ENCODE results near the gene MARF1.
"Not testable (repeated sequence)": the region's sequence is repeated elsewhere in the genome, so short reads cannot be mapped to it uniquely, and the experiment has no call there.

The MARF1 gene

GRCh38 chr16:15649727-15650018, 6.7 kb upstream of the MARF1 start:
- Mint-ChIP-seq H3K4me3 (peak overlapping the region; percentile 77 to 88 (median 85)), H3K9me3 (no peaks in the 10 kb centered on the region), H3K27me3 (ENCODE audit: low read depth) (no peaks in the 10 kb centered on the region), H3K4me1 (peaks cover 14% of the 10 kb centered on the region), H3K27ac (peak overlapping the region in 2 of 3 experiments; percentile 66 to 74), H3K36me3 (ENCODE audit: low read depth) (peaks cover 3% of the 10 kb centered on the region)
- TF ChIP-seq CTCF (IDR thresholded peaks at IDR 0.05; ENCODE audit: unreplicated experiment in 3 of 3) = no peak

GRCh38 chr16:15649311-15649710, 6.4 kb upstream of the MARF1 start:
- not testable (repeated sequence) for H3K9me3 Mint-ChIP-seq; H3K36me3 Mint-ChIP-seq (ENCODE audit: low read depth); H3K27me3 Mint-ChIP-seq (ENCODE audit: low read depth)
- Mint-ChIP-seq H3K4me1 (peaks cover 14% of the 10 kb centered on the region), H3K4me3 (peak overlapping the region; percentile 77 to 88 (median 85)), H3K27ac (peak overlapping the region in 2 of 3 experiments; percentile 66 to 74)

GRCh38 chr16:15648135-15648730, 5.3 kb upstream of the MARF1 start:
- Mint-ChIP-seq H3K4me3 (no peak overlapping the region), H3K27me3 (ENCODE audit: low read depth) (no peaks in the 10 kb centered on the region), H3K27ac (no peak overlapping the region), H3K4me1 (peaks cover 17% of the 10 kb centered on the region), H3K9me3 (no peaks in the 10 kb centered on the region), H3K36me3 (ENCODE audit: low read depth) (peaks cover 3% of the 10 kb centered on the region)
- TF ChIP-seq CTCF (IDR thresholded peaks at IDR 0.05; ENCODE audit: unreplicated experiment in 3 of 3) = no peak

- Mint-ChIP-seq H3K27ac (peak overlapping the region in 1 of 3 experiments; percentile 35), H3K36me3 (ENCODE audit: low read depth) (no peaks in the 10 kb centered on the region), H3K4me1 (peaks cover 11% of the 10 kb centered on the region), H3K4me3 (peak overlapping the region; percentile 15 to 56 (median 48)), H3K27me3 (ENCODE audit: low read depth) (no peaks in the 10 kb centered on the region), H3K9me3 (no peaks in the 10 kb centered on the region)
- TF ChIP-seq CTCF (IDR thresholded peaks at IDR 0.05; ENCODE audit: unreplicated experiment in 3 of 3) = no peak
These were observed 4.5 kb upstream of the MARF1 start for GRCh38 chr16:15647294-15648014.

- H3K27me3 Mint-ChIP-seq (ENCODE audit: low read depth); H3K36me3 Mint-ChIP-seq (ENCODE audit: low read depth); H3K9me3 Mint-ChIP-seq: not testable (repeated sequence)
- Mint-ChIP-seq H3K4me3 (peak overlapping the region; percentile 9 to 56 (median 45)), H3K27ac (peak overlapping the region in 1 of 3 experiments; percentile 36), H3K4me1 (peaks cover 18% of the 10 kb centered on the region)
These were observed 3.8 kb upstream of the MARF1 start for GRCh38 chr16:15646557-15647293.

GRCh38 chr16:15644962-15645465, 2.1 kb upstream of the MARF1 start:
- H3K4me3 Mint-ChIP-seq = peak overlapping the region in 1 of 3 experiments; percentile 23
- not testable (repeated sequence) for H3K27ac Mint-ChIP-seq; H3K9me3 Mint-ChIP-seq; H3K36me3 Mint-ChIP-seq (ENCODE audit: low read depth); H3K27me3 Mint-ChIP-seq (ENCODE audit: low read depth)
- peaks cover 23% of the 10 kb centered on the region for H3K4me1 Mint-ChIP-seq

- no peak for TF ChIP-seq CTCF (IDR thresholded peaks at IDR 0.05; ENCODE audit: unreplicated experiment in 3 of 3)
- Mint-ChIP-seq H3K4me3 (peak overlapping the region; percentile 87 to 94 (median 91)), H3K27ac (peak overlapping the region; percentile 97 to 99 (median 98)), H3K9me3 (no peaks in the 10 kb centered on the region), H3K27me3 (ENCODE audit: low read depth) (no peaks in the 10 kb centered on the region), H3K4me1 (peaks cover 26% of the 10 kb centered on the region), H3K36me3 (ENCODE audit: low read depth) (peaks cover 8% of the 10 kb centered on the region)
These were observed 1.5 kb upstream of the MARF1 start for GRCh38 chr16:15644267-15644961.
